ENCODE results near the gene DSC2.

GRCh38 chr18:31102025-31102684 lies at the start of gene DSC2:
- TF ChIP-seq CTCF (IDR thresholded peaks at IDR 0.05) (no peak), EP300 (IDR thresholded peaks at IDR 0.05) (no peak), POLR2A (IDR thresholded peaks at IDR 0.05) (no peak), POLR2AphosphoS5 (IDR thresholded peaks at IDR 0.05) (peak in 1 of 3 donors; percentile 40)
